GM19099 (cell line): Measurements from ENCODE around the gene EZR.

Experiments used
- POLR2A ChIP-seq: IDR thresholded peaks from 3 replicates; pipeline ENCODE4 v1.6.1; 2011; ENCODE audit warnings: low read depth; ENCODE audit not compliant: insufficient read length; ENCODE audit errors: extremely low read depth

The EZR gene

DNA sequence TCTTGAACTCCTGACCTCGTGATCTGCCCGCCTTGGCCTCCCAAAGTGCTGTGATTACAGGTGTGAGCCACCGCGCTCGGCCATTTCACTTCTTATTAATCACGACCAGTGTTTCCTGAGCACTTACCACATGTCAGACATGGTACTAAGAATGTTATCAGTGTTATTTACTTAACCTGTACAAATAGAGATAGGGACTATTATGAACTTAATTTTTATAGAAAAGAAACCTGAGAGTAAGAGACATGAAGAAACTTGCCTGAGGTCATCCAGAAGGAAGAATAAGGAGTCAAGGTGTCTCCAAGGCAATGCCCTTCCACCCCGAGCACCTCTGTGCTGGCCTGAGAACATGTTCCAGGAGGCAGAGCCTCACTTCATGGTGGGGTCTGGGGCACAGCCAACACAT lies 29.3 kb upstream of the EZR start:
- no peak for TF ChIP-seq POLR2A

DNA sequence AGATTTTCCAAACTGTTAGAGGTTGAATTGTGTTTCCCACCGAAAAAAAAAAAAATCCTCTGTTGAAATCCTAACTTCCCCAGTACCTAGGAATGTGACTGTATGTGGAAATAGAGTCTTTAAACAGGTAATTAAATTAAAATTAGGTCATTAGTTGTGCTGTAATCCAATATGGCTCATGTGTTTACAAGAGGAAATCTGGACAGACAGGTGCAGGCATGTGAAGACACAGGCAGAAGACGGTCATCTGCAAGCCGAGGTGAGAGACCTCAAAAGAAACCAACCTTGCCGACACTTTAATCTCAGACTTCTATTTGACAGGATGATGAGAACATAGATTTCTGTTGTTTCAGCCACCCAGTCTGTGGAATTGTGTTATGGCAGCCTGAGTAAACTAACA lies 28.6 kb upstream of the EZR start:
- TF ChIP-seq POLR2A, result no peak

DNA sequence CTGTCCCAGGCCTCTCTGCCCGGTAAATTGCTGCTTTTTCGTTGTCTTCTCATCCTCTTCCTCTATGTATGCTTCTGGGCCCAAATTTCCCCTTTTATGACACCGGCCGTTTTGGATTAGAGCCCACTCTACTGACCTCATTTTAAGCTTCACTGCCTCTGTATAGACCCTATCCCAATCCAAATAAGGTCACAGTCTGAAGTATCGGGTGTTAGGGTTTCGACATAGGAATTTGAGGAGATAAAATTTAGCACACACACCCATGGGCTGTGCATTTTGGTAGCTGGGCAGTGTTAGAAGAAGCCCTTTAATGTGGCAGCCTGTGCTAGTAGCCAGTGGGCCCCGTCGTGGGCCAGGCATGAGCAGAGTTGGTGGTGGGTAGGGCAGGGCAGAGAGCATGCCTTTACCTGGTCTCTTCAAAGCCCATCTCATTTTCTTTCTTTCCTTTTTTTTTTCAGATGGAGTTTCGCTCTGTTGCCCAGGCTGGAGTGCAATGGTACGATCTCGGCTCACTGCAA lies 27.9 kb upstream of the EZR start:
- TF ChIP-seq POLR2A, result no peak

DNA sequence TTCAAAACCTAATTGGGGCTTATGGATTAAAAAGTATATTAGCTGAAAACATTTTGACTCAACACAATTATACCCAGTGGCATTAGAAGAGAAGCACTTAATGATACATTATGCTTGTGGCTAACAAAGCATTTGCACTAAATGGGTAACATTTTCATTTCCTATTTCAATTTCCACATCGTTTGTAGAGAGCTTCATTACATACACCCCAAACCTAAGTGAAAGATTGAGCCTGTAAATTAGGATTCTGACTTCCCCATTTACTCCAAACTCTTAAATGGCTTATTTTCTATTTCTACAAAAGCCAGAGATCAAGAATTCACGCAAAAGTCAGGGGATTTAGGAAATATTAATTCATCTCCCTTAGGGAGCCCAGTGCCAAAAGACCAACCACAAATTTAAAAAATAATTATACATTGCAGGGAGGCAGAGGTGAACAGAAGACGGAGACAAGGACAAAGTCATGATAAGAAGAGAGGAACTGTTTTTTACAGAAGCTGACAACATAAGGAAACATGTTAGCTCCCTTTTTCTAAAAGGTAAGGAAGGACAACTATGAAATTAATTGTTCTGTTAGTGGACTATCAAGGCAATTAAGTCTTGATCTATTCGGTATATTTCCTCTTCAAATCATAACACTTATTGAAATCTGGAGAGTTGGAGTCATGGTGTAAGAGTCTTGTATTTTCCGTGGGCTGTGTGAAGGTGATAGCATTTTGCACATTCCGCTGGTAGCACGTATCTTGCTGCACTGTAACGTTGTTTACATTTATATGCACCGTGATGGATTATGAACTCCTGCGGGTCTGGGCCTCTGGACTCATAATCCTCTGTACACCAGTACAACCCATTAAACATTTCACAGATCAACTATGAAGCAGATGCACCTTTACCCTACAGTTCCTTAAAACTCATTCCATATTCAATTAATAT lies 24.8 kb upstream of the EZR start:
- no peak for TF ChIP-seq POLR2A

DNA sequence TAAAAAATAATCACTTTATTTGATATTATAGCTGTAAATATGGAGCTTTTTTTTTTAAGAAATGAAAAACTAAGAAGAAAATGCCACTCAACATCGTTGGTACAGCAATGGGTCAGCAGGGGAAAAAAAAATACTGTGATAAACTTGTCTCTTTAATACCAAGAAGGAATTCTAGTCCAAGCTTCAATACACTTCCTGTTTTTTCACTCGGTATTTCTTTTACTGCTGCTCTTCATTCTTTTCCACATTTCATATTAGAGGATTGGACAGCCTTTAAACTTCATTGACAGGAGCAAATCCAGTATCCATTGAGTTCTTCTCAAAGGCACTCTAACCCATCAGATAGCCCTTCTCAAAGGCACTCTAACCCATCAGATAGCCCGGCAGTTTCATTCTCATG lies 22.2 kb upstream of the EZR start:
- TF ChIP-seq POLR2A, result no peak

DNA sequence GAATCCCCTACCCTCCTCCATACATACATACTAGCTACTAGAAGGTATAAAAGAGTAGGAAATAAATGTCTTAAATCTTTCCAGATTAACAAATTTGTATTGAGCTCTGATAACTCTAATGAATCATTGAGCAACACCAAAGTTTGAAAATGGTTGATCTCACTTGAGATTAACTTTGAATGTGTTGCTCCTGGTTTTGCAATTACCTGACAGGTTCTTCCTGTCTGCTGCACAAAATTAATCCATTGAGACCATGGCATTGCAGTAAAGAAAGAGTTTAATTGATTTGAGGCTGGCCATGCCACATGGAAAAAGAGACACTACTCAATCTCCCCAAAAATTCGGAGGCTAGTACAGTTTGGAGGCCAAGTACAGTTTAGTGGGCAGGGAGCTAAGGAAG lies 21.3 kb upstream of the EZR start:
- TF ChIP-seq POLR2A, result no peak

DNA sequence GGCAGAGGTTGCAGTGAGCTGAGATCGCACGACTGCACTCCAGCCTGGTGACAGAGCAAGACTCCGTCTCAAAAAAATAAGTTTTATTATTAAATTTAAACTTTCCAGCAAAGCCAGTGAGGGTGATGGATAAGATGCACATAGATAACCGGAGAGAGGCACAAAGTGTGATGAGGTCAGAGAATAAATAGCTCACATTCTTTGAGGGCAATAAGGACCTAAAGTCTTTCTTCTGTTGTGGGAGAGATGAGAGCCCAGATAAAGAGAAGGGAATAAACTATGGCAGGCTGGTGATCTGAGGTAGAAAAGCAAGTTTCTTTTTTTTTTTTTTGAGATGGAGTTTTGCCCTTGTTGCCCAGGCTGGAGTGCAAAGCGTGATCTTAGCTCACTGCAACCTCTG lies 20.6 kb upstream of the EZR start:
- TF ChIP-seq POLR2A, result no peak

DNA sequence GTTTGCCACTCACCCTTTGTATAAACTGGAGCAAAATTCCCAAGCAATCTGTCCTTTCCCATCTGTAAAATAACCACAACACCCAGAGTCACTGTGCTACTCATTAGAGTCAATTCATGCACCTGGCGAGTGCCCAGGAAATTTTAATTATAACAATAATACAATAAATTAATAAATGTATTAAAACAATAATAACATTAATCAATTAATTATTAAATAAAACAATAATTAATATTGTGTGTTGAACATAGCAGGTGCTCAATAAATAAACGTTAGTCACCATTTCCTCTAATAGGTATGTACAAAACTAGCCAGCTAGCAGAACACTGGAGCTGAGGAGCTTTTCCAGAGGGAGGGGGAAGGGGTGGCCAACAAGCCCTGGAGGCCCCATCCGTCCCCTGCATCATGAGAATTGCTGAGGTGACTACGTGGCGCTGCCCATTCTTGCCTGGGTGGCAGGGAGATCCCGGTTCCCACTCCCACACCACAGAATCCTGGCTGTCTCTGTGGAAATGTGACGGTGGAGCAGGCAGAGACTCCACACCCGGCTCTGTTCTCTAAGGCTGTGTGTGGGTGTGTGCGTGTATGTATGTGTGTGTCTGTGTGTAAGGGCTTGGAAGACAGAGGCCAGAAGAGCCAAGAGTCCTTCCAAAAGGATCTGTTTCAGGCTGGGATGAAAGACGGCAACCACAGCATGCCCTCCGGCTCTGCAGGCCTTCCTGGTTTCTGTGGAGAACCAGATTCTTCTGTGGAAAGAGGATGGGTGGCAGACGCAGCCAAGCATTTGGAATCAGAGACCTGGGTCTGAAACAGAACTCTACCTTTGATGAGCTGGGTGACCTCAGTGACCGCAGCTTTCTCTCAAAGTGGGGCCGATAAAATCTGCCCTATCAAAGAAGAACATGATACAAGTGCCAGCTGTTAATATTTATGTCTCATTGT lies 18.8 kb upstream of the EZR start:
- TF ChIP-seq POLR2A, result no peak

DNA sequence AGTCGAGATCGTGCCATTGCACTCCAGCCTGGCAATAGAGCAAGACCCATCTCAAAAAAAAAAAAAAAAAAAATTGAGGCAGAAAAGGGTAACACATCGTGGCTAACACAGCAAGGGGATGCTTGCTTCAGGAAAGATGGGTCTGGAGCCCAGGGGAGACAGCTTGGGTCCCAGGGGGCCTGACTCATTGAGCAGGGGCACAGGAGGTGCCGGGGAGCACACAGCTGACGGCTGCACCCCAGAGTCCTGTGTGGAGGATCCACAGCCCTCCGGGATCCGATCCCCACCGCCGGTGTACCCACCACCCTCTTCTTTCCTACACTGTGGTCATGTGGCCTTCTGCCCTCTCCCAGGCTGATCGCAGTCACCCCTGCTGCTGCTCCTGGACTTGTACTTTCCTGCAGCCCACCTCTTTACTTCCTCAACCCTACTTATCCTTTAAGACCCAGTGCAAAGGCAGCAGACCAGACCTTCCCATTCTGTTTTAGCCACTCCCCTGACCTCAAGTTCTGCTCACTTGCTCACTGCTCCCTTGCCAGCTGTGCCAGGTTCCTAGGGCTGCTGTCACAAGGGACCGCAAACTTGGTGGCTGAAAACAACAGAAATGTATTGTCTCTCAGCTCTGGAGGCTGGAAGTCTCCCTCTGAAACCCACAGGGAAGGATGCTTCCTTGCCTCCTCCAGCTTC lies 17.6 kb upstream of the EZR start:
- TF ChIP-seq POLR2A, result no peak

DNA sequence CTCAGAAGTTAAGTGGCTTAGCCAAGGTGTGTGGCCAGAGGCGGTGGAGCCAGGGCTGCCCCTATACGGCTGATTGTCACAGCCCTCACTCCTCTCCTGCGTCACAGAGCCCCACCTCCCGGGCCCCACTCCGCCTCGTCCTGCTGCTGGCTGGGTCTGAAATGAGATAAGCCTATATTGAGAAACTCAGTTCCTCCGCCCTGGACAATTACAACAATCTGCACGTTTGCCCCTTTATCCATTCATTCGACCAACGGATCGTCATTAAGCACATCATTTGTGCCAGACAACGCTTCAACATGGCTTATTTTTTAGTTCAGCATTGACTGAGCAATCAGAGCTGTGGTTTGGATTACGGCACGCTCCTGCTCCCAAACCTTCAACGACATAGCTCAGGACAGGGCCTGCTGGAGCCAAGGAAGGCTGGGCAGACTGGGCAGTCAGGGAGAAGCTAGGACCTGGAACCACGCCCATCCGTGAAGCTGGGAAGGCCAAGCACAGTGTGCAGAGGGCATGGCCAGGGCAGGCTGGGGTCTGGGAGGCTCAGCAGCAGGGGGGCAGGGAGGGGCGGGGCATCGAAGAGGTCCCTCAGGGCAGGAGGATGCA lies 16.6 kb upstream of the EZR start:
- TF ChIP-seq POLR2A, result no peak

DNA sequence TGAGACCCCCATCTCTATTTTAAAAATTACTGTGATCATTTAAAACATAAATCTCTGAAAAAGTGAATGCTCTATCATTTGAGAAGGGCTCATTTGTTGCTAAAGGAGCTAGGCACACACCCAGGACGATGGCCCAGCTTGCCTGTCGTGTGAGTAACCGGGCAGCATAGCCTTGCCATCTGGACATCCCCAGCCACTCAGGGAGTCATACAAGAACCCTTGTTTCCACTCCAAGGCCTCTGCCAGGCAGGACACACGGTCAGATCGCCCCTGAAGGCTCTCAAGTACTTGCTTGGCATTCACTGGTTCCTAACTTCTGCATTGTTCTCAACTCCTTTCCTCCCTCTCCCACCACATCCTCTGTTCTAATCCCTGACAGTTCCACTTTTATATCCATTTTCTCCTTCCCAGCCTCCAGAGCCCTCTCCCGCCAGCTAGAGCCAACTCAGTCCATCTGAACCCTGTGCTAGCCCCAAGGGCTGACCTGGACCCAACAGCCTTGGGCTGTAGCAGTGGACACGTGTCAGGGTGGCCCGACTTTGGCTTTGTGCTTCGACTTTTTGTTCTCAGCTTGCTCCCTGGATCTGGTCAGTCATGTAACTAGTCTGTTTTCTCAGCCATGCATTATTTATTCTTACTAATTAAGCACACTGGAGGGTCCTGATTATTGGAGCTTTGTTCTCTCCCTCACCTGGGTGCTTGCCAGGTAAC lies 15.7 kb upstream of the EZR start:
- no peak for TF ChIP-seq POLR2A

DNA sequence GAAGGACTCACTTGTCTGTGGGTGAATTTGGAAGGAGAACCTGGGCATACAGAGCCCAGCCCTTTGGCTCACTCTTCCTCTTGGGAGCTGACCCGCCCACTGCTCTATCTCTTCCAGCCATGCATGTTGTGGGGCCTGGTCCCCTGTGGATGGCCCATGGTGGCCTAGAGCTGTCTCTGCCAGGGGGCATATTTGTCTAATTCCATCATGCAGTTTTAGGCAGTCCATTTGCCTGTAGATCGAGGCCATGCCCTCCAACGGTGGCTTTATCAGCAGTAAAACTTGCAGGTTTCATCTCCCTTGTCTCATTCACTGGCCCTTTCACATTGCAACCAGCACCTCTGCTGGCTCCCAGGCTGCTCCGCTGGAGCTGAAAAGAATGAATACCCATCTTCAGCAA lies 12.9 kb upstream of the EZR start:
- TF ChIP-seq POLR2A, result no peak

DNA sequence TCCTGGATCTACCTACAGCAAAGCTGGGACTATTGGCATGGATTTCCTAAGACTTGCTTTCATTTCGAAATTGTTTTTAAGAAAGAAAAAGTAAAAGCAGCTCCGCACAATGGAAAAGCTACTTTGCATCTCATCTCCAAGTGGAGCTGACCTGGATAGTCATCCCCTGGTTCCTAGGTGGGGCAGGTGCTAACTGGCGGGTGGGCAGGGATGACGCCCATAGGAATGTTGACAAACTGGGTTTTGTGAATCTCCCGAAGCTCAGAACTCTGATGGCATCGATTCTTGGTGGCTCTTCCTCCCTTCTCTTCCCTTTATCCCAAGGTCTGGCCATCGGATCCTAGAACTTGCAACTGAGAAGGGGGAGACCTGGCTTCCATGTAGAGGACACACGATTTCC lies 12.4 kb upstream of the EZR start:
- no peak for TF ChIP-seq POLR2A

DNA sequence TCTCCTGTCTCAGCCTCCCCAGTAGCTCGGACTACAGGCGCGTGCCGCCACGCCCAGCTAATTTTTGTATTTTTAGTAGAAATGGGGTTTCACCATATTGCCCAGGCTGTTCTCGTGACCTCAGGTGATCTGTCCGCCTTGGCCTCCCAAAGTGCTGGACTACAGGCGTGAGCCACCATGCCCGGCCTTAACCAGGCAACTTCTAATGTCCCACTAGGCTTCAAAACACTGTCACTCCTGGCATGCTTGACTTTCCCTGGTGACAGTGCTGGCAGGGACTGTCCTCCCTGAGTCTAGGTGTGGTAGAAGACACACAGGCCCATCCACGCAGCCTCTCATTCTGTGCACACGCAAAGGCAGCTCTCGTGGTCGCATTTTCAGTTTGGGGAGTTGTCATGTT lies 11.6 kb upstream of the EZR start:
- no peak for TF ChIP-seq POLR2A

DNA sequence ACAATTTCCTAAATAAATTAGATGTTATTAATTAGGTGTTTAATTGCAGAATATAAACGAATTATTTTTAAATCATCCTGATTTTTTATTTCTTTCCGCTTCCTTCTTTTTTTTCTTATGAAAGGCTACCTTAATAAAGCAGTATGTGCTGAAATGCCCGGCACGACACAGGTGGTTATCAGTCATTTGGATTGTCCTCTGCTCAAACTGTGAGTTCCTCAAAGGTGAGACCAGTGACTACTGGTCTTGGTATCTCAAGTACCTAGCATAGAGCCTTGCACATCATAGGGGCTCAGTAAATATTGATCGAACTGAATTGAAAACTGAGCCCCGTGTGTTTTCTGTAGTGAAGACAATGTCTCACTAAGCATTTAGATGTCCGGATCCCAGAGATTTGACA lies 9.6 kb upstream of the EZR start:
- TF ChIP-seq POLR2A, result no peak
